ENCODE measurements around the gene NRP1.

NRP1 gene

DNA sequence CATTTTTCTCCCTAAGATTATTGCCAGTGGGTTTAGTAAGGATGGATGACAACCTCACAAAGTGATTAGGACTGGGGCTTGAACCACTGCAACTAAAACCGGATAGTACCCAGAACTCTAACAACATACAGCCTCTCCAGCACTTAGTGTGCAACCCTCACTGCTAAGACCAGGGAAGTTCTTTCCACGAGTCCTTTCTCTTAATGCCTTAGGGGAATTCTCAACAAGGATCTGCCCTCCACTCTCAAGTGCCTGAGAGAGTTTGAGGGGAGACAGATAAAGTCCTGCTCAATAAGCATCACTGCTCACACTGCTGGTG, 104.6 kb downstream of the NRP1 start:
- H3K4me1 ChIP-seq (ENCODE audit: control insufficient read depth, low read length), result no peaks in the 10 kb centered on the region

DNA sequence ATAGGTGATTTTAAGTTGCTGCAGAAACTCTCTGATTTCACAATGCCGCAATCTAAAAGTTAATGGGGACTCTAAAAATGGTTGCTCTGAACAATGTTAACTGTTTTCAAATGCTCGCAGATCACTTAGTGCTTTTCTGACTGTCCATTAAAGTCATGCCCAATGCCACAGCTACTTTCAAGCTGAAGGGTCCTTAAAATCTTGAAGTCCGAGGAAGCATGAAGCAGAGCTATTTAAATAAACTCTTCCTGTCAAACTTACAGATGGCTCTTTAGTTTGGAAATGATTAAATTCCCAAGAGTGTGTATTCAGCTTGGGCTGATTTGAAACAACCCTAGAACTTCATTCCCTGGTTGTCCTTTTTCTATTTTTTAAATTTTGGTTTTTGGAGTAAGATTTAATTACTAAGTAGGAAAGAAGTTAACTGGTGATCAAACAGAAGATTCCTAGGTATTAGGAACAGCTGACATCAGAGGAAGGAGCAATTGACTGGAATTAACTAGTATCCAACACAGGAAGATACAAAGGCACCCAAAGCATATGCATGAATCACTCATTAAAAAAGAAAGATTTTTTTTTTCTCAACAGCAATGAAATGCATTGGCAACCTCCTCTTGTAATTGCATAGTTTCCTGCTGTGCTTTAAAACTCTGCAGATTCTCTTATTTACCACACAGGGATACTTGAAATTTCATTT, 105.1 kb downstream of the NRP1 start:
- Histone ChIP-seq H3F3A (ENCODE audit: control insufficient read depth, insufficient read depth) (no peaks in the 10 kb centered on the region), H3K27ac (ENCODE audit: low read depth, low read length) (no peak overlapping the region), H3K27me3 (ENCODE audit: control insufficient read depth, low read length) (no peaks in the 10 kb centered on the region), H4K20me1 (ENCODE audit: control insufficient read depth, insufficient read depth, low read depth, low read length) (no peaks in the 10 kb centered on the region), H3K9me2 (replicated peaks; ENCODE audit: control insufficient read depth, low read length) (no peaks in the 10 kb centered on the region), H3K4me1 (ENCODE audit: control insufficient read depth, low read length) (no peaks in the 10 kb centered on the region), H3K36me3 (ENCODE audit: control insufficient read depth, low read length) (no peaks in the 10 kb centered on the region), H3K9me3 (ENCODE audit: control insufficient read depth, insufficient read depth, low read length) (no peaks in the 10 kb centered on the region), H3K79me2 (ENCODE audit: control insufficient read depth, low read length) (no peaks in the 10 kb centered on the region), H3K4me2 (ENCODE audit: low read length) (no peak overlapping the region), H3K4me3 (ENCODE audit: low read length) (no peak overlapping the region)
- TF ChIP-seq, protein P1, sequence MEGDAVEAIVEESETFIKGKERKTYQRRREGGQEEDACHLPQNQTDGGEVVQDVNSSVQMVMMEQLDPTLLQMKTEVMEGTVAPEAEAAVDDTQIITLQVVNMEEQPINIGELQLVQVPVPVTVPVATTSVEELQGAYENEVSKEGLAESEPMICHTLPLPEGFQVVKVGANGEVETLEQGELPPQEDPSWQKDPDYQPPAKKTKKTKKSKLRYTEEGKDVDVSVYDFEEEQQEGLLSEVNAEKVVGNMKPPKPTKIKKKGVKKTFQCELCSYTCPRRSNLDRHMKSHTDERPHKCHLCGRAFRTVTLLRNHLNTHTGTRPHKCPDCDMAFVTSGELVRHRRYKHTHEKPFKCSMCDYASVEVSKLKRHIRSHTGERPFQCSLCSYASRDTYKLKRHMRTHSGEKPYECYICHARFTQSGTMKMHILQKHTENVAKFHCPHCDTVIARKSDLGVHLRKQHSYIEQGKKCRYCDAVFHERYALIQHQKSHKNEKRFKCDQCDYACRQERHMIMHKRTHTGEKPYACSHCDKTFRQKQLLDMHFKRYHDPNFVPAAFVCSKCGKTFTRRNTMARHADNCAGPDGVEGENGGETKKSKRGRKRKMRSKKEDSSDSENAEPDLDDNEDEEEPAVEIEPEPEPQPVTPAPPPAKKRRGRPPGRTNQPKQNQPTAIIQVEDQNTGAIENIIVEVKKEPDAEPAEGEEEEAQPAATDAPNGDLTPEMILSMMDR (IDR thresholded peaks at IDR 0.05; ENCODE audit: low read depth, low read length, poor library complexity, severe bottlenecking), result no peak
- TF ChIP-seq EZH2phosphoT487 (IDR thresholded peaks at IDR 0.05; ENCODE audit: borderline replicate concordance, low read length), result no peak

More for the DNA sequence above, 104.6 kb downstream of the NRP1 start:
- no peak overlapping the region for H3K27ac ChIP-seq (ENCODE audit: low read depth, low read length)
- H3F3A ChIP-seq (ENCODE audit: control insufficient read depth, insufficient read depth), result no peaks in the 10 kb centered on the region
- H3K79me2 ChIP-seq (ENCODE audit: control insufficient read depth, low read length), result no peaks in the 10 kb centered on the region
- TF ChIP-seq EZH2phosphoT487 (IDR thresholded peaks at IDR 0.05; ENCODE audit: borderline replicate concordance, low read length), result no peak
- TF ChIP-seq, protein P1 (IDR thresholded peaks at IDR 0.05; ENCODE audit: low read depth, low read length, poor library complexity, severe bottlenecking), result no peak
- H3K36me3 ChIP-seq (ENCODE audit: control insufficient read depth, low read length), result no peaks in the 10 kb centered on the region
- no peaks in the 10 kb centered on the region for H3K9me2 ChIP-seq (replicated peaks; ENCODE audit: control insufficient read depth, low read length)
- no peaks in the 10 kb centered on the region for H3K27me3 ChIP-seq (ENCODE audit: control insufficient read depth, low read length)
- no peak overlapping the region for H3K4me2 ChIP-seq (ENCODE audit: low read length)
- H3K9me3 ChIP-seq (ENCODE audit: control insufficient read depth, insufficient read depth, low read length), result no peaks in the 10 kb centered on the region
- no peaks in the 10 kb centered on the region for H4K20me1 ChIP-seq (ENCODE audit: control insufficient read depth, insufficient read depth, low read depth, low read length)
- no peak overlapping the region for H3K4me3 ChIP-seq (ENCODE audit: low read length)

DNA sequence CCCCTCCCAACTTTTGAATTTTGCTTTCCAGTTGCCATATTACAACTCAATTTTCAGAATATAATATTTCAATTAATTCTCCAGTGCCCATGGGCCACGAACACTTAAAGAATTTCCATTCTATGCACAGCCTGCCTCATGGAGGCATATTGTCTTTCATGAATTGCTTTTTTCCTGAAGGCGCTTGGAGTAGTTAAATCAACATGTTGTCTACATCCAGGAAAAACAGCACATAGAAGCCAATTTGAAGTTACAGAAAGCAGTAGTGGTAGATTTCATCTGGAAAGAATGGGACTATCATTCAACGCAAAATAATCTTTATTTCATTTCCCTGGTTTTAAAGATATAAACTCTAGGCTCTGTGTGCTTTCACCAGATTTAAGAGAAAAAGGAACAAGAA, 106.0 kb downstream of the NRP1 start:
- Histone ChIP-seq H3K9me3 (ENCODE audit: control insufficient read depth, insufficient read depth, low read length) (no peaks in the 10 kb centered on the region), H3K4me1 (ENCODE audit: control insufficient read depth, low read length) (no peaks in the 10 kb centered on the region), H3K36me3 (ENCODE audit: control insufficient read depth, low read length) (no peaks in the 10 kb centered on the region), H4K20me1 (ENCODE audit: control insufficient read depth, insufficient read depth, low read depth, low read length) (no peaks in the 10 kb centered on the region), H3K4me2 (ENCODE audit: low read length) (no peak overlapping the region), H3K4me3 (ENCODE audit: low read length) (no peak overlapping the region), H3K9me2 (replicated peaks; ENCODE audit: control insufficient read depth, low read length) (no peaks in the 10 kb centered on the region), H3K27me3 (ENCODE audit: control insufficient read depth, low read length) (no peaks in the 10 kb centered on the region), H3F3A (ENCODE audit: control insufficient read depth, insufficient read depth) (no peaks in the 10 kb centered on the region), H3K79me2 (ENCODE audit: control insufficient read depth, low read length) (no peaks in the 10 kb centered on the region), H3K27ac (ENCODE audit: low read depth, low read length) (no peak overlapping the region)
- TF ChIP-seq, protein P1 (IDR thresholded peaks at IDR 0.05; ENCODE audit: low read depth, low read length, poor library complexity, severe bottlenecking), result no peak
- TF ChIP-seq EZH2phosphoT487 (IDR thresholded peaks at IDR 0.05; ENCODE audit: borderline replicate concordance, low read length), result no peak
